ENCODE results near the gene DNAAF1. TPM values are rescaled to one million over a fixed set of nuclear protein-coding genes. Genes with fewer than 3 reads are reported as not detected.

The DNAAF1 gene
- total and polyA plus RNA-seq, 4 experiments from 2014 or later, result 0.19 to 1.2 TPM; not detected in 2

Other genes starting within 250 kb of the DNAAF1 start
- gene MLYCD, start 246.2 kb upstream of the DNAAF1 start, total RNA-seq, result 10 to 100 TPM in 1 of 2 experiments, 1 to 10 TPM in 1; 9.7 to 11.1 TPM
- 1 to 10 TPM in 1 of 2 donors, under 1 TPM in 1; 0.81 to 2.8 TPM for gene MLYCD, start 246.2 kb upstream of the DNAAF1 start, polyA plus RNA-seq
- gene OSGIN1, start 192.1 kb upstream of the DNAAF1 start, total RNA-seq, result 1 to 10 TPM; 1.1 to 1.2 TPM
- gene OSGIN1, start 192.1 kb upstream of the DNAAF1 start, polyA plus RNA-seq, result under 1 TPM in 1 of 2 donors, not detected in 1; 0.28 TPM
- gene NECAB2, start 177.1 kb upstream of the DNAAF1 start, total RNA-seq, result not detected
- gene NECAB2, start 177.1 kb upstream of the DNAAF1 start, polyA plus RNA-seq, result not detected
- not detected for gene SLC38A8, start 102.5 kb upstream of the DNAAF1 start, total RNA-seq
- gene SLC38A8, start 102.5 kb upstream of the DNAAF1 start, polyA plus RNA-seq, result not detected
- gene MBTPS1, start 28.4 kb upstream of the DNAAF1 start, total RNA-seq, result 100 to 1,000 TPM; 137 to 140 TPM
- 10 to 100 TPM; 53.9 to 61.4 TPM for gene MBTPS1, start 28.4 kb upstream of the DNAAF1 start, polyA plus RNA-seq
- gene HSDL1, start 131 bp upstream of the DNAAF1 start, total RNA-seq, result 10 to 100 TPM; 20.1 to 23.0 TPM
- 10 to 100 TPM in 1 of 2 donors, 1 to 10 TPM in 1; 9.9 to 11.4 TPM for gene HSDL1, start 131 bp upstream of the DNAAF1 start, polyA plus RNA-seq
- 100 to 1,000 TPM in 1 of 2 experiments, 10 to 100 TPM in 1; 91.5 to 102 TPM for gene TAF1C, start 41.7 kb downstream of the DNAAF1 start, total RNA-seq
- 10 to 100 TPM in 1 of 2 donors, 1 to 10 TPM in 1; 4.1 to 10.9 TPM for gene TAF1C, start 41.7 kb downstream of the DNAAF1 start, polyA plus RNA-seq
- not detected for gene ADAD2, start 45.8 kb downstream of the DNAAF1 start, total RNA-seq
- gene ADAD2, start 45.8 kb downstream of the DNAAF1 start, polyA plus RNA-seq, result not detected
- not detected for gene KCNG4, start 94.7 kb downstream of the DNAAF1 start, total RNA-seq
- gene KCNG4, start 94.7 kb downstream of the DNAAF1 start, polyA plus RNA-seq, result not detected
- gene WFDC1, start 149.6 kb downstream of the DNAAF1 start, total RNA-seq, result not detected
- gene WFDC1, start 149.6 kb downstream of the DNAAF1 start, polyA plus RNA-seq, result not detected
- not detected for gene ATP2C2, start 223.2 kb downstream of the DNAAF1 start, total RNA-seq
- not detected for gene ATP2C2, start 223.2 kb downstream of the DNAAF1 start, polyA plus RNA-seq